Smooth muscle cell of the brain vasculature (primary cell): Measurements from ENCODE around the gene LRRC4.

Source experiments
- DNase-seq: peaks from one replicate; pipeline ENCODE4 v3.0.0-alpha.2; 2012; ENCODE audit warnings: low read depth, low spot score

Gene LRRC4

GRCh38 chr7:127979113-127979727 lies 52.0 kb downstream of the LRRC4 start:
- DNase-seq: no peak

- DNase-seq: no peak
These were observed 52.8 kb downstream of the LRRC4 start for GRCh38 chr7:127978421-127978820.
